HFFc6 (cell line): ENCODE measurements around the gene HOXB2. TPM values are rescaled to one million over a fixed set of nuclear protein-coding genes. Genes with fewer than 3 reads are reported as not detected.
A peak's percentile ranks its signal among the peaks of the same experiment; 100 is the strongest.

Experiments
- DNase-seq: peaks from one replicate; pipeline ENCODE4 v3.0.0-alpha.2; 2018
- H3K27ac Mint-ChIP-seq: 2 replicates; pipeline ENCODE4 v1.8.0; 2020; ENCODE audit warnings: mild to moderate bottlenecking, mixed read lengths
- H3K27me3 Mint-ChIP-seq: 2 replicates; pipeline ENCODE4 v1.8.0; 2021; ENCODE audit warnings: mild to moderate bottlenecking, moderate library complexity, mixed read lengths; ENCODE audit not compliant: insufficient read depth
- H3K36me3 Mint-ChIP-seq: 2 replicates; pipeline ENCODE4 v1.8.0; 2021; ENCODE audit warnings: low read depth, mixed read lengths
- H3K4me1 Mint-ChIP-seq: 2 replicates; pipeline ENCODE4 v1.8.0; 2020; ENCODE audit warnings: low read depth, mixed read lengths
- H3K4me3 Mint-ChIP-seq: 2 replicates; pipeline ENCODE4 v1.8.0; 2020; ENCODE audit warnings: mild to moderate bottlenecking, moderate library complexity, mixed read lengths
- H3K9me3 Mint-ChIP-seq: 2 replicates; pipeline ENCODE4 v1.8.0; 2020; ENCODE audit warnings: mild to moderate bottlenecking, mixed read lengths
- total RNA-seq, 6 experiments: library from RNA; stranded (reverse); fragmentation: NEBNext Ultra II Directional; extraction: Animal tissue kit (Norgen Biotek cat#: 25700); gene quantifications; 2 replicates in 1 of 6; 3 replicates in 5 of 6; pipeline ENCODE4 v1.2.3, GENCODE V29; 2021
- TF ChIP-seq, protein P1 (sequence below): fragments of 200-600 bp; sonication (generic); IDR thresholded peaks from 2 replicates; pipeline ENCODE4 v1.5.0; 2021; ENCODE audit warnings: antibody characterized with exemption, mild to moderate bottlenecking

Gene HOXB2
- total RNA-seq, 6 experiments from 2014 or later: not detected

DNA sequence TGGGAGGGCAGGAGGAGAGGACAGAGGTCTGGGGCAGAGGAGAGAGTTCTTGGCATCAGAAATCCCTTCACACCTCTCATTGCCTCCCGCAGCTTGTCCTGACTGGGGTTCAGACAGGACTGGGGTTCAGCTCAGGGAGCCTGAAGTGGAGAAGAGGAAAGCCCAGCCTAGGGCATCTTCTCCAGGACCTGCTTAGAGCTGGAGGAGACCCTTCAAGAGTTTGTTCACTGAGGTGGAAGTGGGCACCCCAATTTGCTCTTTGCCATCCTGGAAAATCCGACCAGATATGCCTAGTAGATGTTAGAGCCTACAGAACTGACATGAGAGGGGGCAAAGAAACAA is 43.1 kb upstream of the HOXB2 start:
- no peak overlapping the region for H3K4me3 Mint-ChIP-seq
- H3K27ac Mint-ChIP-seq: no peak overlapping the region
- TF ChIP-seq, protein P1, sequence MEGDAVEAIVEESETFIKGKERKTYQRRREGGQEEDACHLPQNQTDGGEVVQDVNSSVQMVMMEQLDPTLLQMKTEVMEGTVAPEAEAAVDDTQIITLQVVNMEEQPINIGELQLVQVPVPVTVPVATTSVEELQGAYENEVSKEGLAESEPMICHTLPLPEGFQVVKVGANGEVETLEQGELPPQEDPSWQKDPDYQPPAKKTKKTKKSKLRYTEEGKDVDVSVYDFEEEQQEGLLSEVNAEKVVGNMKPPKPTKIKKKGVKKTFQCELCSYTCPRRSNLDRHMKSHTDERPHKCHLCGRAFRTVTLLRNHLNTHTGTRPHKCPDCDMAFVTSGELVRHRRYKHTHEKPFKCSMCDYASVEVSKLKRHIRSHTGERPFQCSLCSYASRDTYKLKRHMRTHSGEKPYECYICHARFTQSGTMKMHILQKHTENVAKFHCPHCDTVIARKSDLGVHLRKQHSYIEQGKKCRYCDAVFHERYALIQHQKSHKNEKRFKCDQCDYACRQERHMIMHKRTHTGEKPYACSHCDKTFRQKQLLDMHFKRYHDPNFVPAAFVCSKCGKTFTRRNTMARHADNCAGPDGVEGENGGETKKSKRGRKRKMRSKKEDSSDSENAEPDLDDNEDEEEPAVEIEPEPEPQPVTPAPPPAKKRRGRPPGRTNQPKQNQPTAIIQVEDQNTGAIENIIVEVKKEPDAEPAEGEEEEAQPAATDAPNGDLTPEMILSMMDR: no peak
- H3K36me3 Mint-ChIP-seq: no peaks in the 10 kb centered on the region; the same call in 1 of the 2 replicates
- H3K27me3 Mint-ChIP-seq: peaks cover 87% of the 10 kb centered on the region
- peaks cover 23% of the 10 kb centered on the region for H3K4me1 Mint-ChIP-seq
- H3K9me3 Mint-ChIP-seq: no peaks in the 10 kb centered on the region
- no peak for DNase-seq

DNA sequence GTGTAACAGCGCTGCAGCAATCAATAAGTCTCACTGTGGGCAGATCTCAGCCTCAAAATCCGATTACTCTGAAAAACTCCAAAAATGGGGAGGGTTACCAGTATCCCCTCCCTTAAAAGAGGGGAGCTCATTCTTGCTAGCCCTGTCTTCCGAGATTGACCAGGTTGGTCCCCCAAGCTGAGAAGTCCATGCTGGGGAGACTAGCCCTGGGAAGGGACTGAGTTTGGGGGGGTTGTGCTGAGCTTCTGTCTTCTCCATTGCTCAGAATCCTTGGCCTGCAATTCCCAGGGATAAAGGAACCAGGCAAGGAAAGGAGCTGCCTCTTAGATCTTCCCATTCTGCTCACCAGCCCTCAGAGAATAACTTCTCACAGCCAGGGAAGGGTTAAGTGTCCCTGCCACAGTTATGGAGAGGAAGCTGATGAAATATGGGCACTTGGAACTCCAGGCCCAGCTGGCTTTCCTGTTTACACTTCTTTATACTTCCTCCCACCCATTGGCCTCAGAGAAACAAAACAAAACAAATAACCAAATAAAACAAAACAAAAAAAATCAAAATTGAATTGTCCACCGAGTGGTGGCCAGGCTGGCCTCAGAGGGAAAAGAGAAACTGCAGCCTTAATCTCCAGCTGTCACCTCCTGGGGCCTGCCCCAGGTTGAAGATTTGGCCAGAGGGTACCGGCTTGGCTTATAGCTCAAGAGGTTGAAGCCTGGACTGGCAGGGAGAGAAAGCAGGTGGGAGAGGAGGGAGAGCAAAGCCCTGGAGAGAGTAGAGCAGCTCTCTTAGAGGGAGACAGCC is 42.6 kb upstream of the HOXB2 start:
- no peak overlapping the region for H3K4me3 Mint-ChIP-seq
- DNase-seq: no peak
- H3K9me3 Mint-ChIP-seq: no peaks in the 10 kb centered on the region
- H3K36me3 Mint-ChIP-seq: no peaks in the 10 kb centered on the region; the same call in 1 of the 2 replicates
- H3K27ac Mint-ChIP-seq: no peak overlapping the region
- H3K27me3 Mint-ChIP-seq: peaks cover 88% of the 10 kb centered on the region
- H3K4me1 Mint-ChIP-seq: peaks cover 27% of the 10 kb centered on the region
- TF ChIP-seq, protein P1: no peak

DNA sequence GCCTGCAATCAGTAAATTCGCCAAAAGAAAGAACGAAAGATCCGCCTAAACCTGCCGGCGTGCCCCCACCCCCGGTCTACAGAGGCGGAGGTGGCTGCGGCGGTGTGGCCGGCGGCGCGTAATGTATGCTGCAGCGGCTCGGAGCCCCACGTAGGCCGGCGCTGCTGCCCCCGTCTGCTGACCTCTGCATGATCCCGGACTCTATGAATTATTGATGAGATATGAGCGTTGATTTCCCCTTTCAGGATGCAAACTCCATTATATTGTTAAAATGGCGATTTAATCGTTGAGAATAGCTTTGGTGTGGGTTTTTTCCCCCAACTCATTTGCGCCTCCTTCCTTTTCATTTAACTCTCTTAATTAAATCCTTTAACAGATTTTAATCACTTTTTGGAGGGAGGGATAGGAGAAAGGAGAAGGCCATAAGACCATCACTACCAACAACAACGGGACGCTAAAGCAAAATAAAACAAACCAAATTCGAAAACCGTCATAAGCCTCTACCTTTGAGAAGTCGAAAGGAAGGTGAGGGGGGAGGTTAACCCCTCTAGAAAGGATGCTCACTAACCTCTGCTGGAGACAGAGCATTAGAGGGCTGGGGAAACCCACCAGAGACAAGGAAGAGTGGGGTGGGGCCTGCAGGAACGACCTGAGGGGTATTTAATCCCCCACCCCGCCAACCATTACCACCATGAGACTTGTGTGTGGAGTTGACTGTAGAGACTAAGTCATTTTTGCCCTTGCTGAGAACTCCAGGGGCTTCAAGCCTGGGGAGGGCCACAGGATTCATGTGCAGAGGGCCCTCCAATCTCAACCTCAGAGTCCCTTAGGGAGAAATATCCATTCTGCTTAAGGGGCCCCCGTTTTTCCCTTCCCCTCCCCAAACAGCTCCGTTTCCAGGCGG is 41.7 kb upstream of the HOXB2 start:
- Mint-ChIP-seq H3K4me3 (peak overlapping the region; percentile 91), H3K4me1 (peaks cover 30% of the 10 kb centered on the region), H3K36me3 (no peaks in the 10 kb centered on the region; the same call in 1 of the 2 replicates)

DNA sequence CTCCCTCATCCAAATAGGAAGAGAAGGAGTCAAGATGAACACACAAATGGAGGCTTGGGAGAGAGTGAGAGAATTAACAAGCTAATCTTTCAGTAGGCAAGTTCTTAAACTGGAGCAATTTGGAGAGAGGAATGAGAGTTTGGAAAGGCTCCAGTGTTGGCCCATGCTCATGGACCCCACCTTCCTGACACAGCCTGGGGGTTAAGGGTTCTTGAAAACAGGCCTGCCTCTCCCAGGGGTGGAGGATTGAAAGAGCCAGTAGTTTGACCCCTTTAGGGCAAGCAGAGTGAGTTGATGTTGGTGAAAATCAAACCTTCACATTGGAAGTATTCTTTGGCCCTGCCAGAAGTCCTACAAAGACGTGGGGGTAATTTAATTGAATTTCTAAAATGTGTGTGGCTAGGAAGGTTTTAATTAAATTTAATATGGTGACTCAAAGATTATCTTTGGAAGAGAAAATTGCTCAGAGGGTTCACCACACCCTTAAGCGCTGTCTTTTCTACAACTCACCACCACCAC is 39.4 kb upstream of the HOXB2 start:
- TF ChIP-seq, protein P1: no peak
- Mint-ChIP-seq H3K4me3 (no peak overlapping the region; the same call in 1 of the 2 replicates), H3K27me3 (peaks cover 83% of the 10 kb centered on the region), H3K4me1 (peaks cover 25% of the 10 kb centered on the region), H3K9me3 (no peaks in the 10 kb centered on the region), H3K36me3 (no peaks in the 10 kb centered on the region), H3K27ac (no peak overlapping the region)
- DNase-seq: no peak

More for the DNA sequence above, 41.7 kb upstream of the HOXB2 start:
- Mint-ChIP-seq H3K9me3 (no peaks in the 10 kb centered on the region), H3K27ac (no peak overlapping the region), H3K27me3 (peaks cover 86% of the 10 kb centered on the region)
- no peak for DNase-seq
- TF ChIP-seq, protein P1: no peak

DNA sequence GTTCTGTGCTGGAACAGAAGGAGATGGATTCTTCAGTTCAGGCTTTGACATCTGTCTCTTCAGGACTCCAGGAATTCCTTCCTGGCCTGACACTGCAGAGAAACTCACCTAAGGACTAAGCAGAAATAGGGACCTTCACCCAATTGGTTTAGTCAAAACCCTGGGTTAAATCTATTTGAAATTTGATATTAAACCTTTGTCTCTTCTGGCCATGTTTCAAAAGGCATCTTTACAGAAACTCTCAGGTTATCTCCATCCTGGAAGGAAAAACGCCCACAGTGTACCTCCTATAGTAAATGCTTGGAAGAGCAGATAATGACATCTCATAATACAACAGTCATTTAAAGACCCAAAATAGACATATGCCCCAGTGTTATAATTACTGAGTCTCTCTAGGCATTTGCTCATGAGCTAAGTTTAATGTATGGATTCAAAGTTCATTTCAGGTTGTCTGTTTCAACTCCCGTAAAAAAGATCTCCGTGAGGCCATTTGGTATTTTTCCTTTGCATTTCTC is 38.9 kb upstream of the HOXB2 start:
- H3K27me3 Mint-ChIP-seq: peaks cover 83% of the 10 kb centered on the region
- no peaks in the 10 kb centered on the region for H3K9me3 Mint-ChIP-seq
- TF ChIP-seq, protein P1: no peak
- peaks cover 25% of the 10 kb centered on the region for H3K4me1 Mint-ChIP-seq
- no peak overlapping the region for H3K4me3 Mint-ChIP-seq
- H3K27ac Mint-ChIP-seq: no peak overlapping the region
- no peak for DNase-seq
- no peaks in the 10 kb centered on the region for H3K36me3 Mint-ChIP-seq
